Measurements from ENCODE around the gene SLC16A11. TPM values are rescaled to one million over a fixed set of nuclear protein-coding genes. Genes with fewer than 3 reads are reported as not detected.

Gene SLC16A11
- polyA plus RNA-seq, 4 donors, result 0.31 to 0.71 (median 0.49) TPM

Other genes starting within 250 kb of the SLC16A11 start
- gene TEKT1, start 212.4 kb downstream of the SLC16A11 start, polyA plus RNA-seq (ENCODE audit: insufficient read length in 4 of 4), result under 1 TPM; 0.47 to 0.94 (median 0.65) TPM
- gene ALOX12, start 48.0 kb downstream of the SLC16A11 start, polyA plus RNA-seq (ENCODE audit: insufficient read length in 4 of 4), result 1 to 10 TPM; 1.5 to 3.8 (median 2.7) TPM
- gene RNASEK, start 31.5 kb downstream of the SLC16A11 start, polyA plus RNA-seq (ENCODE audit: insufficient read length in 4 of 4), result 100 to 1,000 TPM; 160 to 224 (median 185) TPM
- gene BCL6B, start 21.0 kb downstream of the SLC16A11 start, polyA plus RNA-seq (ENCODE audit: insufficient read length in 4 of 4), result 10 to 100 TPM; 21.3 to 27.0 (median 24.7) TPM
- 1 to 10 TPM; 2.9 to 4.8 (median 3.5) TPM for gene SLC16A13, start 8.1 kb downstream of the SLC16A11 start, polyA plus RNA-seq (ENCODE audit: insufficient read length in 4 of 4)
- gene CLEC10A, start 36.2 kb upstream of the SLC16A11 start, polyA plus RNA-seq (ENCODE audit: insufficient read length in 4 of 4), result 1 to 10 TPM; 1.1 to 2.3 (median 1.3) TPM
- gene ASGR2, start 70.7 kb upstream of the SLC16A11 start, polyA plus RNA-seq (ENCODE audit: insufficient read length in 4 of 4), result 1 to 10 TPM; 1.1 to 3.2 (median 1.7) TPM
- 10 to 100 TPM in 1 of 4 donors, 1 to 10 TPM in 3; 6.3 to 10.1 (median 8.3) TPM for gene ASGR1, start 135.3 kb upstream of the SLC16A11 start, polyA plus RNA-seq (ENCODE audit: insufficient read length in 4 of 4)
- gene DLG4, start 175.7 kb upstream of the SLC16A11 start, polyA plus RNA-seq (ENCODE audit: insufficient read length in 4 of 4), result 10 to 100 TPM; 21.1 to 53.3 (median 39.1) TPM
- 100 to 1,000 TPM; 409 to 581 (median 511) TPM for gene ACADVL, start 175.8 kb upstream of the SLC16A11 start, polyA plus RNA-seq (ENCODE audit: insufficient read length in 4 of 4)
- gene DVL2, start 190.4 kb upstream of the SLC16A11 start, polyA plus RNA-seq (ENCODE audit: insufficient read length in 4 of 4), result 10 to 100 TPM; 47.7 to 78.0 (median 62.9) TPM
- gene PHF23, start 195.4 kb upstream of the SLC16A11 start, polyA plus RNA-seq (ENCODE audit: insufficient read length in 4 of 4), result 10 to 100 TPM; 51.8 to 74.3 (median 60.9) TPM
- gene GABARAP, start 198.4 kb upstream of the SLC16A11 start, polyA plus RNA-seq (ENCODE audit: insufficient read length in 4 of 4), result 100 to 1,000 TPM; 396 to 619 (median 451) TPM
- gene CTDNEP1, start 207.6 kb upstream of the SLC16A11 start, polyA plus RNA-seq (ENCODE audit: insufficient read length in 4 of 4), result 100 to 1,000 TPM; 136 to 149 (median 141) TPM
- gene ELP5, start 208.1 kb upstream of the SLC16A11 start, polyA plus RNA-seq (ENCODE audit: insufficient read length in 4 of 4), result 10 to 100 TPM; 43.7 to 61.9 (median 50.9) TPM
- 10 to 100 TPM; 47.1 to 59.9 (median 55.1) TPM for gene CLDN7, start 218.4 kb upstream of the SLC16A11 start, polyA plus RNA-seq (ENCODE audit: insufficient read length in 4 of 4)
- gene SLC2A4, start 237.6 kb upstream of the SLC16A11 start, polyA plus RNA-seq (ENCODE audit: insufficient read length in 4 of 4), result 1 to 10 TPM; 2.2 to 2.8 (median 2.5) TPM

All from left renal cortex interstitium (tissue), 4 donors.